Aorta (tissue), 5 donors: Measurements from ENCODE around the gene PHACTR1. TPM values are rescaled to one million over a fixed set of nuclear protein-coding genes. Genes with fewer than 3 reads are reported as not detected.

Experiments
- ATAC-seq: fragments of 200-7000 bp; cut with Tn5 transposase; one replicate; pipeline ENCODE4 v1.9.1; 2022; ENCODE audit warnings: moderate library complexity; ENCODE audit not compliant: low FRiP score
- DNase-seq, 2 donors: peaks; one replicate each; pipeline ENCODE4 v3.0.0-alpha.2; 2020
- H3K27ac ChIP-seq, 2 donors: one replicate each; pipeline ENCODE4 v1.5.1; 2013; ENCODE audit warnings: low read length in 2 of 2, mild to moderate bottlenecking in 2 of 2, moderate library complexity in 2 of 2, control low read depth in 1 of 2, inconsistent platforms in 1 of 2, low read depth in 1 of 2
- H3K27me3 ChIP-seq, 2 donors: one replicate each; pipeline ENCODE4 v1.6.1; 2013; ENCODE audit warnings: control low read depth in 1 of 2, low read length in 1 of 2, mild to moderate bottlenecking in 1 of 2, moderate library complexity in 1 of 2; ENCODE audit not compliant: insufficient read depth in 2 of 2, control insufficient read depth in 1 of 2
- H3K36me3 ChIP-seq, 2 donors: one replicate each; pipeline ENCODE4 v1.6.1; 2013; ENCODE audit warnings: control low read depth in 1 of 2, low read length in 1 of 2, mild to moderate bottlenecking in 1 of 2; ENCODE audit not compliant: insufficient read depth in 2 of 2, control insufficient read depth in 1 of 2
- H3K4me1 ChIP-seq, 2 donors: one replicate each; pipeline ENCODE4 v1.6.1; 2013; ENCODE audit warnings: low read length in 2 of 2, control low read depth in 1 of 2, mild to moderate bottlenecking in 1 of 2, moderate library complexity in 1 of 2; ENCODE audit not compliant: insufficient read depth in 2 of 2, control insufficient read depth in 1 of 2
- H3K4me3 ChIP-seq, 2 donors: one replicate each; pipeline ENCODE4 v1.5.1; 2013; ENCODE audit warnings: low read length in 2 of 2, control low read depth in 1 of 2, mild to moderate bottlenecking in 1 of 2
- H3K9me3 ChIP-seq: one replicate; pipeline ENCODE4 v1.6.1; 2013; ENCODE audit warnings: mild to moderate bottlenecking, low read length; ENCODE audit not compliant: control insufficient read depth
- WGBS, 2 donors: extraction: QIAGEN DNeasy Blood & Tissue Kit; methylation state at CpG; one replicate each; pipeline ENCODE4 v1.1.7; 2013; 5-methylcytosine and 5-hydroxymethylcytosine counted together
- intact Hi-C, 2 donors: fragments of 100-400 bp; cut with DNase I; formaldehyde crosslinking; loops; one replicate each; pipeline versions ENCODE4 v1.14.2 to v1.15.0; 2022
- polyA plus RNA-seq, 2 donors: library from polyadenylated mRNA; stranded (reverse); fragments of 200-250 nt; gene quantifications; one replicate each; pipeline ENCODE4 v1.2.3, GENCODE V29; 2013
- total RNA-seq, 2 donors: library from RNA; stranded (reverse); fragmentation: NEBNext Ultra II Directional; extraction: Animal tissue kit (Norgen Biotek cat#: 25700); gene quantifications; one replicate each; pipeline ENCODE4 v1.2.1, GENCODE V29; 2021
- donor health status: healthy with polysubstance abuse.
- donor health status: Bipolar disorder and iron deficiency.
- donor health status: DM: no; HTN: no; CAD: no.
- donor health status: DM: no; HTN: no; CAD: no.
- donor health status: DM: yes; HTN: yes; CAD: no.

The PHACTR1 gene
- total and polyA plus RNA-seq, 4 donors, result 3.2 to 89.4 (median 20.1) TPM

GRCh38 chr6:13180538-13180937, 464.0 kb downstream of the PHACTR1 start:
- 80 to 92% methylated on average over 7 of the region's 7 CpGs for WGBS, 2 donors
- Histone ChIP-seq H3K27me3 (no peaks in the 10 kb centered on the region), H3K9me3 (no peaks in the 10 kb centered on the region), H3K27ac (no peak overlapping the region), H3K36me3 (no peaks in the 10 kb centered on the region), H3K4me3 (no peak overlapping the region), H3K4me1 (no peaks in the 10 kb centered on the region)
- no peak for ATAC-seq
- no peak for DNase-seq
- intact Hi-C loops, result no loop called here

GRCh38 chr6:13181393-13181792, 464.8 kb downstream of the PHACTR1 start:
- H3K27me3 ChIP-seq, result no peaks in the 10 kb centered on the region
- no peak overlapping the region for H3K4me3 ChIP-seq
- intact Hi-C loops, result no loop called here
- 69 to 71% methylated on average over 8 of the region's 8 CpGs for WGBS, 2 donors
- no peaks in the 10 kb centered on the region for H3K36me3 ChIP-seq
- H3K27ac ChIP-seq, result no peak overlapping the region
- no peaks in the 10 kb centered on the region for H3K4me1 ChIP-seq
- no peaks in the 10 kb centered on the region for H3K9me3 ChIP-seq
- DNase-seq (no peak), ATAC-seq (no peak)

GRCh38 chr6:13183415-13184088, 467.0 kb downstream of the PHACTR1 start:
- H3K36me3 ChIP-seq, result no peaks in the 10 kb centered on the region
- no peak overlapping the region for H3K4me3 ChIP-seq
- H3K27me3 ChIP-seq, result no peaks in the 10 kb centered on the region
- no peaks in the 10 kb centered on the region for H3K9me3 ChIP-seq
- no peaks in the 10 kb centered on the region for H3K4me1 ChIP-seq
- H3K27ac ChIP-seq, result no peak overlapping the region
- 79% methylated on average over 9 of the region's 9 CpGs for WGBS, 2 donors
- intact Hi-C loops, result no loop called here
- DNase-seq, result no peak
- no peak for ATAC-seq

GRCh38 chr6:13184089-13184468, 467.5 kb downstream of the PHACTR1 start:
- Histone ChIP-seq H3K27ac (no peak overlapping the region), H3K4me3 (no peak overlapping the region), H3K27me3 (no peaks in the 10 kb centered on the region), H3K9me3 (no peaks in the 10 kb centered on the region), H3K36me3 (no peaks in the 10 kb centered on the region), H3K4me1 (no peaks in the 10 kb centered on the region)
- ATAC-seq (no peak), DNase-seq (no peak)
- 92 to 95% methylated on average over 7 of the region's 7 CpGs for WGBS, 2 donors
- intact Hi-C loops, result no loop called here

- ATAC-seq, result no peak
- Histone ChIP-seq H3K36me3 (no peaks in the 10 kb centered on the region), H3K4me1 (no peaks in the 10 kb centered on the region), H3K27me3 (no peaks in the 10 kb centered on the region), H3K9me3 (no peaks in the 10 kb centered on the region), H3K4me3 (no peak overlapping the region), H3K27ac (no peak overlapping the region)
- 89 to 93% methylated on average over 10 of the region's 10 CpGs for WGBS, 2 donors
- no peak for DNase-seq
- intact Hi-C loops, result no loop called here
These were observed 468.0 kb downstream of the PHACTR1 start for GRCh38 chr6:13184547-13184946.

GRCh38 chr6:13186861-13187260, 470.3 kb downstream of the PHACTR1 start:
- WGBS, 2 donors, result 89 to 93% methylated on average over 10 of the region's 10 CpGs
- Histone ChIP-seq H3K27me3 (no peaks in the 10 kb centered on the region), H3K27ac (no peak overlapping the region), H3K9me3 (no peaks in the 10 kb centered on the region), H3K36me3 (no peaks in the 10 kb centered on the region), H3K4me1 (peaks cover 0 to 5% of the 10 kb centered on the region in 2 donors), H3K4me3 (no peak overlapping the region)
- DNase-seq (no peak), ATAC-seq (no peak)
- intact Hi-C loops, result no loop called here

GRCh38 chr6:13187692-13188091, 471.1 kb downstream of the PHACTR1 start:
- Histone ChIP-seq H3K4me1 (peaks cover 0 to 7% of the 10 kb centered on the region in 2 donors), H3K4me3 (no peak overlapping the region), H3K36me3 (no peaks in the 10 kb centered on the region), H3K27ac (no peak overlapping the region), H3K27me3 (no peaks in the 10 kb centered on the region), H3K9me3 (no peaks in the 10 kb centered on the region)
- WGBS, 2 donors, result 93 to 95% methylated on average over 3 of the region's 3 CpGs
- DNase-seq (no peak), ATAC-seq (no peak)
- intact Hi-C loops, result no loop called here

GRCh38 chr6:13188306-13188705, 471.7 kb downstream of the PHACTR1 start:
- Histone ChIP-seq H3K27ac (no peak overlapping the region), H3K9me3 (no peaks in the 10 kb centered on the region), H3K4me1 (peaks cover 0 to 10% of the 10 kb centered on the region in 2 donors), H3K36me3 (no peaks in the 10 kb centered on the region), H3K4me3 (no peak overlapping the region), H3K27me3 (no peaks in the 10 kb centered on the region)
- no peak for DNase-seq
- no peak for ATAC-seq
- WGBS, 2 donors, result 77 to 81% methylated on average over 3 of the region's 3 CpGs
- intact Hi-C loops, result no loop called here

- no peak for ATAC-seq
- Histone ChIP-seq H3K9me3 (no peaks in the 10 kb centered on the region), H3K36me3 (no peaks in the 10 kb centered on the region), H3K27me3 (no peaks in the 10 kb centered on the region), H3K4me1 (peaks cover 0 to 10% of the 10 kb centered on the region in 2 donors), H3K4me3 (no peak overlapping the region), H3K27ac (no peak overlapping the region)
- intact Hi-C loops, result no loop called here
- DNase-seq, result no peak
- WGBS, 2 donors, result 93 to 95% methylated on average over 6 of the region's 6 CpGs
These were observed 473.1 kb downstream of the PHACTR1 start for GRCh38 chr6:13189710-13190109.
